K562 (cell line): ENCODE results near the gene XRRA1. TPM values are rescaled to one million over a fixed set of nuclear protein-coding genes. Genes with fewer than 3 reads are reported as not detected.

ENCODE experiments used
- EHMT2 ChIP-seq: fragments of 450-650 bp; IDR thresholded peaks from 2 replicates; pipeline ENCODE4 v1.6.1; 2018; ENCODE audit warnings: antibody characterized with exemption
- EZH2 ChIP-seq: IDR thresholded peaks from 2 replicates; pipeline ENCODE4 v1.6.1; 2012; ENCODE audit warnings: low read depth, mild to moderate bottlenecking, inconsistent platforms, low read length, borderline replicate concordance
- FOXJ3 ChIP-seq: sonication (generic); formaldehyde crosslinking; IDR thresholded peaks from 2 replicates; pipeline ENCODE4 v1.4.0; 2020; ENCODE audit warnings: mild to moderate bottlenecking, missing genetic modification reagents
- HOMEZ ChIP-seq: fragments of 250-450 bp; sonication (Bioruptor Pico); IDR thresholded peaks from 2 replicates; pipeline ENCODE4 v1.4.0; 2020; ENCODE audit warnings: mild to moderate bottlenecking, moderate library complexity
- MAX ChIP-seq: sonication (generic); formaldehyde crosslinking; IDR thresholded peaks from 2 replicates; pipeline ENCODE4 v1.9.0; 2022; ENCODE audit warnings: mild to moderate bottlenecking, missing genetic modification reagents
- NEUROD1 ChIP-seq: fragments of 150-350 bp; IDR thresholded peaks from 2 replicates; pipeline ENCODE4 v1.6.1; 2014; ENCODE audit warnings: borderline replicate concordance, low read length, low read depth; ENCODE audit not compliant: partially characterized antibody
- RNF219 ChIP-seq: fragments of 250-450 bp; sonication (Bioruptor Pico); IDR thresholded peaks from 2 replicates; pipeline ENCODE4 v1.5.0; 2022; ENCODE audit warnings: mild to moderate bottlenecking
- ZNF134 ChIP-seq: fragments of 250-450 bp; sonication (Bioruptor Pico); conservative IDR thresholded peaks from 2 replicates; pipeline ENCODE4 v1.4.0; 2020
- ZNF77 ChIP-seq: fragments of 250-450 bp; sonication (Bioruptor Pico); IDR thresholded peaks from 2 replicates; pipeline ENCODE4 v1.5.0; 2020
- polyA plus RNA-seq, 8 experiments: library from polyadenylated mRNA; depleted of rRNA in 4 of 8; stranded (reverse) in 5 of 8; unstranded in 3 of 8; fragments of >200 nt; fragmentation: Nextera tagmentation in 2 of 8; fragmentation: Illumina TruSeq in 1 of 8; extraction: Ambion mirVana in 2 of 8; extraction: Trizol in 1 of 8; gene quantifications; 2 replicates each; pipeline versions ENCODE4 v1.2.1 to v1.2.3, GENCODE V29; 2011 to 2014; ENCODE audit warnings: inconsistent platforms in 1 of 8, missing spikeins in 1 of 8
- total RNA-seq, 7 experiments: library from RNA; depleted of rRNA in 6 of 7; stranded (reverse); fragments of >200 nt in 6 of 7; fragmentation: Illumina TruSeq in 2 of 7; extraction: Trizol in 2 of 7; gene quantifications; 2 replicates each; pipeline versions ENCODE4 v1.2.1 to v1.2.3, GENCODE V29; 2011 to 2021; ENCODE audit warnings: low replicate concordance in 1 of 7
- TF ChIP-seq, protein P1 (sequence below): fragments of 450-650 bp; IDR thresholded peaks from 2 replicates; pipeline ENCODE4 v1.6.1; 2016; ENCODE audit warnings: borderline replicate concordance
- TF ChIP-seq, protein P2 (sequence below), 2 experiments: fragments of 450-650 bp in 1 of 2; sonication (generic) in 1 of 2; formaldehyde crosslinking in 1 of 2; IDR thresholded peaks; 2 replicates each; pipeline versions ENCODE4 v1.7.1 to v1.9.0; 2016 to 2022; ENCODE audit warnings: inconsistent platforms in 1 of 2, mild to moderate bottlenecking in 1 of 2, missing genetic modification reagents in 1 of 2

Gene XRRA1
- total and polyA plus RNA-seq, 9 of the 15 experiments (the other 6 are each of a cell fraction or from before 2014, with no cell fraction given) = 5.0 to 22.5 (median 16.0) TPM

DNA sequence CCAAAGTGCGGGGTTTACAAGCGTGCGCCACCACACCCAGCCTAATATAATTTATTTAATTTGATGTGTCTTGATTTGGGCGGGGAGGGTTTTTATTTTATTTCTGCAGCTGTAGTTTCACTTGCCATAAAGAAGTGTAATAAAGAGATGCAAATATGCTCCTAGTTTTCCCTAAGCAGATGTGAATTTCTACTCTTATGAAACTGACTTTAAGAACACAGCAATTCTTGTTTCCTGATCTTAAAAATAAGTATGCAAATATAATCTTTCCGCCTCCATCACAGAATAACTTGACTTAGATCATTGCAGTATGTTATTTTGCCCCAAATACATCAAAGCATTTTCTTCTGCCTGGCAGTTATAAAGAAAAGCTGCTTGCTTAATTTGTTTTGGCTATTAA, 4.6 kb upstream of the XRRA1 start (continued):
- no peak for TF ChIP-seq MAX (CRISPR knock-in tag)
- no peak for TF ChIP-seq RNF219 (CRISPR knock-in tag)
- TF ChIP-seq, protein P1, sequence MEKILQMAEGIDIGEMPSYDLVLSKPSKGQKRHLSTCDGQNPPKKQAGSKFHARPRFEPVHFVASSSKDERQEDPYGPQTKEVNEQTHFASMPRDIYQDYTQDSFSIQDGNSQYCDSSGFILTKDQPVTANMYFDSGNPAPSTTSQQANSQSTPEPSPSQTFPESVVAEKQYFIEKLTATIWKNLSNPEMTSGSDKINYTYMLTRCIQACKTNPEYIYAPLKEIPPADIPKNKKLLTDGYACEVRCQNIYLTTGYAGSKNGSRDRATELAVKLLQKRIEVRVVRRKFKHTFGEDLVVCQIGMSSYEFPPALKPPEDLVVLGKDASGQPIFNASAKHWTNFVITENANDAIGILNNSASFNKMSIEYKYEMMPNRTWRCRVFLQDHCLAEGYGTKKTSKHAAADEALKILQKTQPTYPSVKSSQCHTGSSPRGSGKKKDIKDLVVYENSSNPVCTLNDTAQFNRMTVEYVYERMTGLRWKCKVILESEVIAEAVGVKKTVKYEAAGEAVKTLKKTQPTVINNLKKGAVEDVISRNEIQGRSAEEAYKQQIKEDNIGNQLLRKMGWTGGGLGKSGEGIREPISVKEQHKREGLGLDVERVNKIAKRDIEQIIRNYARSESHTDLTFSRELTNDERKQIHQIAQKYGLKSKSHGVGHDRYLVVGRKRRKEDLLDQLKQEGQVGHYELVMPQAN = no peak
- no peak for TF ChIP-seq EHMT2
- no peak for TF ChIP-seq ZNF77 (CRISPR knock-in tag)
- TF ChIP-seq HOMEZ (CRISPR knock-in tag) = no peak
- TF ChIP-seq ZNF134 (CRISPR knock-in tag) = no peak
- no peak for TF ChIP-seq NEUROD1
- TF ChIP-seq, protein P2, sequence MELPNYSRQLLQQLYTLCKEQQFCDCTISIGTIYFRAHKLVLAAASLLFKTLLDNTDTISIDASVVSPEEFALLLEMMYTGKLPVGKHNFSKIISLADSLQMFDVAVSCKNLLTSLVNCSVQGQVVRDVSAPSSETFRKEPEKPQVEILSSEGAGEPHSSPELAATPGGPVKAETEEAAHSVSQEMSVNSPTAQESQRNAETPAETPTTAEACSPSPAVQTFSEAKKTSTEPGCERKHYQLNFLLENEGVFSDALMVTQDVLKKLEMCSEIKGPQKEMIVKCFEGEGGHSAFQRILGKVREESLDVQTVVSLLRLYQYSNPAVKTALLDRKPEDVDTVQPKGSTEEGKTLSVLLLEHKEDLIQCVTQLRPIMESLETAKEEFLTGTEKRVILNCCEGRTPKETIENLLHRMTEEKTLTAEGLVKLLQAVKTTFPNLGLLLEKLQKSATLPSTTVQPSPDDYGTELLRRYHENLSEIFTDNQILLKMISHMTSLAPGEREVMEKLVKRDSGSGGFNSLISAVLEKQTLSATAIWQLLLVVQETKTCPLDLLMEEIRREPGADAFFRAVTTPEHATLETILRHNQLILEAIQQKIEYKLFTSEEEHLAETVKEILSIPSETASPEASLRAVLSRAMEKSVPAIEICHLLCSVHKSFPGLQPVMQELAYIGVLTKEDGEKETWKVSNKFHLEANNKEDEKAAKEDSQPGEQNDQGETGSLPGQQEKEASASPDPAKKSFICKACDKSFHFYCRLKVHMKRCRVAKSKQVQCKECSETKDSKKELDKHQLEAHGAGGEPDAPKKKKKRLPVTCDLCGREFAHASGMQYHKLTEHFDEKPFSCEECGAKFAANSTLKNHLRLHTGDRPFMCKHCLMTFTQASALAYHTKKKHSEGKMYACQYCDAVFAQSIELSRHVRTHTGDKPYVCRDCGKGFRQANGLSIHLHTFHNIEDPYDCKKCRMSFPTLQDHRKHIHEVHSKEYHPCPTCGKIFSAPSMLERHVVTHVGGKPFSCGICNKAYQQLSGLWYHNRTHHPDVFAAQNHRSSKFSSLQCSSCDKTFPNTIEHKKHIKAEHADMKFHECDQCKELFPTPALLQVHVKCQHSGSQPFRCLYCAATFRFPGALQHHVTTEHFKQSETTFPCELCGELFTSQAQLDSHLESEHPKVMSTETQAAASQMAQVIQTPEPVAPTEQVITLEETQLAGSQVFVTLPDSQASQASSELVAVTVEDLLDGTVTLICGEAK (IDR thresholded peaks at IDR 0.05) = no peak
- TF ChIP-seq, protein P2 (CRISPR knock-in tag; IDR thresholded peaks at IDR 0.05) = no peak
- no peak for TF ChIP-seq EZH2
- TF ChIP-seq FOXJ3 (CRISPR knock-in tag) = no peak
